Gastroesophageal sphincter (tissue), 3 donors: ENCODE results near the gene ACADM.

Source experiments
- CTCF ChIP-seq, 4 experiments: fragments of 200-600 bp in 2 of 4; fragments of 450-650 bp in 2 of 4; sonication (generic) in 1 of 4; IDR thresholded peaks; one replicate each; pipeline ENCODE4 v1.5.1; 2017 to 2019; ENCODE audit warnings: antibody characterized with exemption in 4 of 4, mild to moderate bottlenecking in 2 of 4, moderate library complexity in 2 of 4
- POLR2A ChIP-seq, 2 donors: fragments of 450-650 bp; IDR thresholded peaks; one replicate each; pipeline ENCODE4 v1.6.1; 2017; ENCODE audit warnings: antibody characterized with exemption in 2 of 2, mild to moderate bottlenecking in 2 of 2, moderate library complexity in 1 of 2
- POLR2AphosphoS5 ChIP-seq: sonication (generic); formaldehyde crosslinking; IDR thresholded peaks from one replicate; pipeline ENCODE4 v1.6.1; 2017; ENCODE audit warnings: antibody characterized with exemption

GRCh38 chr1:75795703-75796193 lies 71.2 kb downstream of the ACADM start:
- no peak for TF ChIP-seq CTCF (IDR thresholded peaks at IDR 0.05)
- no peak for TF ChIP-seq POLR2A (IDR thresholded peaks at IDR 0.05)
- TF ChIP-seq POLR2AphosphoS5 = no peak
